ENCODE measurements around the gene LPIN3. TPM values are rescaled to one million over a fixed set of nuclear protein-coding genes. Genes with fewer than 3 reads are reported as not detected.

Gene LPIN3
- total and polyA plus RNA-seq, 2 donors (not counting 3 experiments of a cell fraction or from before 2014, with no cell fraction given): 2.1 to 3.0 TPM

GRCh38 chr20:41317546-41318270, 22.9 kb upstream of the LPIN3 start, which contains the start of gene ZHX3:
Gene ZHX3 (minus strand): TSS chr20:41317731. CDS start chr20:41204916, 112,815 bp downstream.
- no peaks in the 10 kb centered on the region for H4K20me1 ChIP-seq (replicated peaks; ENCODE audit: control insufficient read depth, extremely low read depth, insufficient read depth, low read length)
- peaks cover 20% of the 10 kb centered on the region for H3K79me2 ChIP-seq (ENCODE audit: control insufficient read depth, insufficient read depth, low read length)
- peak within 1 kb of the TSS; percentile 90 for H3K4me2 ChIP-seq (ENCODE audit: insufficient read depth, low read length)
- H3K27ac ChIP-seq (ENCODE audit: insufficient read depth, low read depth, low read length): peak within 1 kb of the TSS; percentile 70
- H2AFZ ChIP-seq (ENCODE audit: low read depth, low read length): peak within 1 kb of the TSS; percentile 77
- no peaks in the 10 kb centered on the region for H3K9me3 ChIP-seq (replicated peaks; ENCODE audit: control insufficient read depth, insufficient read depth, low read length)
- TF ChIP-seq POLR2AphosphoS5 (IDR thresholded peaks at IDR 0.05; ENCODE audit: insufficient read depth, low read depth, low read length) (peak; percentile 62), POLR2A (IDR thresholded peaks at IDR 0.05; ENCODE audit: low read depth, low read length) (peak; percentile 82), GATA2 (IDR thresholded peaks at IDR 0.05; ENCODE audit: insufficient read depth, insufficient read length, low read depth, low read length) (no peak)
- ChIA-PET POLR2A (no interaction called here), CTCF (interaction anchor here (0.7 to 2.6 kb wide), 7 partner anchors 12 to 145 kb away, joined by 3 to 14 read pairs (median 4); no protein-coding TSS in a partner anchor)
- peaks cover 18% of the 10 kb centered on the region for H3K4me1 ChIP-seq (ENCODE audit: control insufficient read depth, extremely low read depth, insufficient read depth, low read length)
- no peaks in the 10 kb centered on the region for H3K9me1 ChIP-seq (replicated peaks; ENCODE audit: control insufficient read depth, extremely low read depth, insufficient read depth, low read length)
- H3K36me3 ChIP-seq (ENCODE audit: control insufficient read depth in 2 of 2, extremely low read depth in 1 of 2, insufficient read depth in 2 of 2, low read length in 2 of 2): no peaks in the 10 kb centered on the region
- no peaks in the 10 kb centered on the region for H3K27me3 ChIP-seq (ENCODE audit: control insufficient read depth in 2 of 2, insufficient read depth in 2 of 2, low read length in 2 of 2)
- BruUV-seq (replicated peaks): no TSS peak
- intact Hi-C loops (cut with micrococcal nuclease) (loop anchor here (1.0 kb wide), 3 partner anchors 12 to 68 kb away; partner anchors contain the start of gene LPIN3), dilution Hi-C loops (cut with MboI; ENCODE audit: extremely low pct_ligation_motif_present, low sequenced_read_pairs) (no loop called here)
- peak; percentile 91 for FAIRE-seq
- peak within 1 kb of the TSS; percentile 62 for H3K9ac ChIP-seq (replicated peaks; ENCODE audit: extremely low read depth, insufficient read depth, low read length)
- peak within 1 kb of the TSS; percentile 76 to 87 (median 79) for H3K4me3 ChIP-seq (replicated peaks in 1 of 3; ENCODE audit: insufficient read depth in 1 of 3, low read depth in 1 of 3, low read length in 3 of 3)
- peak; percentile 97 for DNase-seq (ENCODE audit: low read depth, low spot score)

- Histone ChIP-seq H2AFZ (ENCODE audit: low read depth, low read length) (peak overlapping the region; percentile 75), H3K9me1 (replicated peaks; ENCODE audit: control insufficient read depth, extremely low read depth, insufficient read depth, low read length) (no peaks in the 10 kb centered on the region), H3K79me2 (ENCODE audit: control insufficient read depth, insufficient read depth, low read length) (peaks cover 20% of the 10 kb centered on the region), H3K9ac (replicated peaks; ENCODE audit: extremely low read depth, insufficient read depth, low read length) (peak overlapping the region; percentile 25), H3K4me2 (ENCODE audit: insufficient read depth, low read length) (peak overlapping the region; percentile 90), H3K36me3 (ENCODE audit: control insufficient read depth in 2 of 2, extremely low read depth in 1 of 2, insufficient read depth in 2 of 2, low read length in 2 of 2) (no peaks in the 10 kb centered on the region), H3K4me1 (ENCODE audit: control insufficient read depth, extremely low read depth, insufficient read depth, low read length) (peaks cover 18% of the 10 kb centered on the region), H3K27ac (ENCODE audit: insufficient read depth, low read depth, low read length) (peak overlapping the region; percentile 70), H4K20me1 (replicated peaks; ENCODE audit: control insufficient read depth, extremely low read depth, insufficient read depth, low read length) (no peaks in the 10 kb centered on the region), H3K27me3 (ENCODE audit: control insufficient read depth in 2 of 2, insufficient read depth in 2 of 2, low read length in 2 of 2) (no peaks in the 10 kb centered on the region), H3K4me3 (replicated peaks in 1 of 3; ENCODE audit: insufficient read depth in 1 of 3, low read depth in 1 of 3, low read length in 3 of 3) (peak overlapping the region in 1 of 3 experiments; percentile 51), H3K9me3 (replicated peaks; ENCODE audit: control insufficient read depth, insufficient read depth, low read length) (no peaks in the 10 kb centered on the region)
- no peak for FAIRE-seq
- POLR2A ChIA-PET: no interaction called here
- intact Hi-C loops (cut with micrococcal nuclease) (no loop called here), dilution Hi-C loops (cut with MboI; ENCODE audit: extremely low pct_ligation_motif_present, low sequenced_read_pairs) (no loop called here)
- CTCF ChIA-PET: interaction anchor here (0.7 to 2.6 kb wide), 2 partner anchors 11 to 86 kb away, joined by 3 to 14 read pairs; no protein-coding TSS in a partner anchor
- TF ChIP-seq MYC (IDR thresholded peaks at IDR 0.05; ENCODE audit: low read depth, low read length) (no peak), MAX (IDR thresholded peaks at IDR 0.05; ENCODE audit: insufficient read depth, insufficient read length) (no peak), EZH2 (IDR thresholded peaks at IDR 0.05; ENCODE audit: borderline replicate concordance, low read depth, low read length, severe bottlenecking) (no peak), FOS (IDR thresholded peaks at IDR 0.05; ENCODE audit: borderline replicate concordance, insufficient read depth, low read length) (no peak), GATA2 (IDR thresholded peaks at IDR 0.05; ENCODE audit: insufficient read depth, insufficient read length, low read depth, low read length) (no peak), CTCF (IDR thresholded peaks at IDR 0.05; ENCODE audit: extremely low read depth in 1 of 2, insufficient read depth in 1 of 2, low read depth in 1 of 2, low read length in 2 of 2) (no peak), JUN (IDR thresholded peaks at IDR 0.05; ENCODE audit: borderline replicate concordance, insufficient read depth, insufficient read length, low read depth) (no peak)
- no peak for DNase-seq (ENCODE audit: low read depth, low spot score)
- TSS peak; percentile 87 for BruUV-seq (replicated peaks)
These were observed 22.4 kb upstream of the LPIN3 start for GRCh38 chr20:41318271-41318649.
